Spleen (tissue), 11 donors: ENCODE results near the gene NDUFA11. TPM values are rescaled to one million over a fixed set of nuclear protein-coding genes. Genes with fewer than 3 reads are reported as not detected.
"Not testable (repeated sequence)": the region's sequence is repeated elsewhere in the genome, so short reads cannot be mapped to it uniquely, and the experiment has no call there.

Experiments
- DNase-seq: peaks from one replicate; pipeline ENCODE4 v3.0.0-alpha.2; 2020
- H3K27ac ChIP-seq, 8 donors: fragments of 200-600 bp; sonication (generic) in 7 of 8; 1 replicate in 4 of 8; 2 replicates in 4 of 8; pipeline versions ENCODE4 v1.5.0 to v1.8.0; 2016 to 2021; ENCODE audit warnings: inconsistent platforms in 4 of 8, mild to moderate bottlenecking in 4 of 8, moderate library complexity in 1 of 8
- H3K27me3 ChIP-seq, 7 donors: fragments of 200-600 bp; sonication (generic) in 6 of 7; replicated peaks in 1 of 7; 1 replicate in 4 of 7; 2 replicates in 3 of 7; pipeline versions ENCODE4 v1.5.0 to v1.8.0; 2016 to 2021; ENCODE audit warnings: inconsistent platforms in 3 of 7, mild to moderate bottlenecking in 1 of 7
- H3K36me3 ChIP-seq, 6 donors: fragments of 200-600 bp; sonication (generic) in 5 of 6; 1 replicate in 4 of 6; 2 replicates in 2 of 6; pipeline versions ENCODE4 v1.5.0 to v1.8.0; 2016 to 2021; ENCODE audit warnings: inconsistent platforms in 2 of 6
- H3K4me1 ChIP-seq, 6 donors: fragments of 200-600 bp; sonication (generic) in 5 of 6; 1 replicate in 3 of 6; 2 replicates in 3 of 6; pipeline versions ENCODE4 v1.5.0 to v1.8.0; 2016 to 2021; ENCODE audit warnings: inconsistent platforms in 3 of 6
- H3K4me3 ChIP-seq, 8 donors: fragments of 200-600 bp; sonication (generic) in 7 of 8; 1 replicate in 4 of 8; 2 replicates in 4 of 8; pipeline versions ENCODE4 v1.5.0 to v1.8.0; 2016 to 2021; ENCODE audit warnings: inconsistent platforms in 4 of 8, mild to moderate bottlenecking in 4 of 8, moderate library complexity in 2 of 8
- H3K9me3 ChIP-seq, 8 donors: fragments of 200-600 bp; sonication (generic) in 7 of 8; 1 replicate in 4 of 8; 2 replicates in 4 of 8; pipeline versions ENCODE4 v1.5.0 to v1.8.0; 2016 to 2021; ENCODE audit warnings: inconsistent platforms in 4 of 8
- POLR2A ChIP-seq, 3 donors: fragments of 450-650 bp; IDR thresholded peaks; one replicate each; pipeline ENCODE4 v1.5.1; 2017; ENCODE audit warnings: antibody characterized with exemption in 3 of 3, mild to moderate bottlenecking in 1 of 3
- POLR2AphosphoS5 ChIP-seq, 3 donors: sonication (generic); formaldehyde crosslinking; IDR thresholded peaks; one replicate each; pipeline ENCODE4 v1.5.1; 2017; ENCODE audit warnings: antibody characterized with exemption in 3 of 3
- WGBS, 5 donors: extraction: QIAGEN DNeasy Blood & Tissue Kit in 3 of 5; methylation state at CpG; one replicate each; pipeline versions ENCODE4 v1.1.5 to v1.1.7; 2013 to 2018; 5-methylcytosine and 5-hydroxymethylcytosine counted together
- intact Hi-C: fragments of 100-400 bp; cut with DNase I; formaldehyde crosslinking; loops from one replicate; pipeline ENCODE4 v1.15.0; 2023; ENCODE audit warnings: low total_unique reads
- polyA plus RNA-seq, 3 donors: library from polyadenylated mRNA; stranded (reverse); fragments of 200-250 nt; gene quantifications; one replicate each; pipeline ENCODE4 v1.2.1, GENCODE V29; 2013
- total RNA-seq, 7 donors: library from RNA; depleted of rRNA in 3 of 7; stranded (reverse); fragments of >200 nt in 3 of 7; fragmentation: NEBNext Ultra II Directional in 4 of 7; extraction: Animal tissue kit (Norgen Biotek cat#: 25700) in 4 of 7; gene quantifications; one replicate each; pipeline versions ENCODE4 v1.1.0 to v1.2.1, GENCODE V29; 2016 to 2021
- TF ChIP-seq, protein P1 (sequence below), 11 experiments: fragments of 200-600 bp in 7 of 11; fragments of 450-650 bp in 4 of 11; sonication (generic) in 4 of 11; IDR thresholded peaks in 8 of 11; conservative IDR thresholded peaks in 3 of 11; 1 replicate in 7 of 11; 2 replicates in 4 of 11; pipeline versions ENCODE4 v1.4.0 to v1.8.0; 2016 to 2021; ENCODE audit warnings: antibody characterized with exemption in 11 of 11, inconsistent platforms in 4 of 11, mild to moderate bottlenecking in 1 of 11
- donor health status: healthy with polysubstance abuse.
- donor health status: DM: no; HTN: no; CAD: no; lungs with moderate emphysema.
- donor health status: DM: no; HTN: no; CAD: no.
- donor health status: Bipolar disorder and iron deficiency.
- donor health status: healthy.
- donor health status: DM: no; HTN: no; CAD: no.
- donor health status: DM: yes; HTN: yes; CAD: no.

The NDUFA11 gene
- total and polyA plus RNA-seq, 10 donors: 83.8 to 377 (median 123) TPM

DNA sequence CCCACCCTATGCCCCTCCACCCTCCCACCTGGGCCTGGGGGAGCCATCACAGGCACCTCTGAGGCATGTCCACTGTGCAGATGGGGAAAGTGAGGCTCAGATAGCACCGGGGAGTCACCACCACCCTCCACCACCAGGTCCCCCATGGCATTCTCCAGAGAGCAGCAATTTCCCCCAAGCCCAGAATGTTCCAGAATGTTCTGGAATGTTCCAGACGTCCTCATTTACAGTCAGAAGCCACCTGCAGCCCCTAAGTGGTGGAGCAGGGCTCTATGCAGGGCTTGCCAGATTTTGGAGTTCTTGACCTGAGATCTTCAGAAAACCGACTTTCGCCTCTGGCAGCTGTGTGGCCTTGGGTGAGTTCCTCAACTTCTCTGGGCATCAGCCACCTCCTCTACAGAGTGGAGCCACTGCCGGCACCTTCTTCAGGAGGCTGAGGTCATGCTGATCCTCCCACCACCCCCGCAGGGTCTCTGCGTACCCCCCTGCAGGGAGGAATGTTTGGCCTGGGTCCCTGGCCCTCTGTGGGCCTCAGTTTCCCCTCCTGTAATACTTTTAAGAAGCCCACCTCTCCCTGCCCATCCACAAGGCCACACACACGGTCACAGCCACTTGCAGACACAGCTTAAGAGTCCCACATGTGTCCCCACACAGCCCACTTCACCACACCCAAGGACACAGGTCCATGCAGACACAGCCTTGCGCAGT, 39.4 kb downstream of the NDUFA11 start:
- WGBS, 5 donors: 76 to 86% (median 84%) methylated on average over 8 to 9 of the region's 9 CpGs
- Histone ChIP-seq H3K27me3 (peaks cover 0 to 28% (median 0%) of the 10 kb centered on the region in 7 donors), H3K36me3 (no peaks in the 10 kb centered on the region), H3K27ac (no peak overlapping the region), H3K9me3 (no peaks in the 10 kb centered on the region), H3K4me3 (no peak overlapping the region), H3K4me1 (no peaks in the 10 kb centered on the region)
- DNase-seq: no peak
- TF ChIP-seq, protein P1, sequence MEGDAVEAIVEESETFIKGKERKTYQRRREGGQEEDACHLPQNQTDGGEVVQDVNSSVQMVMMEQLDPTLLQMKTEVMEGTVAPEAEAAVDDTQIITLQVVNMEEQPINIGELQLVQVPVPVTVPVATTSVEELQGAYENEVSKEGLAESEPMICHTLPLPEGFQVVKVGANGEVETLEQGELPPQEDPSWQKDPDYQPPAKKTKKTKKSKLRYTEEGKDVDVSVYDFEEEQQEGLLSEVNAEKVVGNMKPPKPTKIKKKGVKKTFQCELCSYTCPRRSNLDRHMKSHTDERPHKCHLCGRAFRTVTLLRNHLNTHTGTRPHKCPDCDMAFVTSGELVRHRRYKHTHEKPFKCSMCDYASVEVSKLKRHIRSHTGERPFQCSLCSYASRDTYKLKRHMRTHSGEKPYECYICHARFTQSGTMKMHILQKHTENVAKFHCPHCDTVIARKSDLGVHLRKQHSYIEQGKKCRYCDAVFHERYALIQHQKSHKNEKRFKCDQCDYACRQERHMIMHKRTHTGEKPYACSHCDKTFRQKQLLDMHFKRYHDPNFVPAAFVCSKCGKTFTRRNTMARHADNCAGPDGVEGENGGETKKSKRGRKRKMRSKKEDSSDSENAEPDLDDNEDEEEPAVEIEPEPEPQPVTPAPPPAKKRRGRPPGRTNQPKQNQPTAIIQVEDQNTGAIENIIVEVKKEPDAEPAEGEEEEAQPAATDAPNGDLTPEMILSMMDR (IDR thresholded peaks at IDR 0.05 in 8 of 11, conservative IDR thresholded peaks at IDR 0.05 in 3 of 11): no peak
- TF ChIP-seq POLR2A (IDR thresholded peaks at IDR 0.05): no peak
- no peak for TF ChIP-seq POLR2AphosphoS5 (IDR thresholded peaks at IDR 0.05)
- intact Hi-C loops: no loop called here

DNA sequence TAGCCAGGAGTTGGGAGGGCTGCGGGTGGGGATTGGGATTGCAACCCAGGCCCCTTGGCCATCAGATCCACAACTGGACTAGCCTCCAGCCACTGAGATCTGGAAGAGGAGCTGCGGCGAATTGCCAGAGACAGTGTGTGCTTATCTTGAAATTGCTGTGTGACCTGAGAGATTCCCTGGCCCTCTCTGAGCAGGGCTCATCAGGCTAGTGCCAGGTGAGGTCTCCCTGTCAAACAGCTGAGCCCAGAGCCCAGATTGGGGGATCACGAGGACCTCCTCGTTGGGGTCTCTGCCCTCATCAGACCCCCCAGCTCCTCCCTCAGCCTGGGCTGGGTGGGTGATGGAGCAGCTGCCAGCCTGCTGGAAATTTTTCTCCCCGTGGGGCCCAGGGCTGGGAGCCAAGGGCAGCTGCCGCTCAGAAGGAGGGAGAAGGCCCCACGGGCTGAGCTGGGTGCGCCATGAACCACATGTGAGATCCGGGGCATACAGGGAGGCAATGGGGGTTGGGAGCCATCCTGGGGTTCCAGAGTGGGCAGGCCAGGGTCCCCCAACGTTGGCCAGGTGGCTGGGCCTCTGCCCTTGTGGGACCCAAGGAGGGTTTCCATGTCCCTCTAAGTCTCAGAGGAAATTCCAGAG, 40.4 kb downstream of the NDUFA11 start:
- WGBS, 5 donors: 72 to 85% (median 77%) methylated on average over 8 to 11 of the region's 11 CpGs

DNA sequence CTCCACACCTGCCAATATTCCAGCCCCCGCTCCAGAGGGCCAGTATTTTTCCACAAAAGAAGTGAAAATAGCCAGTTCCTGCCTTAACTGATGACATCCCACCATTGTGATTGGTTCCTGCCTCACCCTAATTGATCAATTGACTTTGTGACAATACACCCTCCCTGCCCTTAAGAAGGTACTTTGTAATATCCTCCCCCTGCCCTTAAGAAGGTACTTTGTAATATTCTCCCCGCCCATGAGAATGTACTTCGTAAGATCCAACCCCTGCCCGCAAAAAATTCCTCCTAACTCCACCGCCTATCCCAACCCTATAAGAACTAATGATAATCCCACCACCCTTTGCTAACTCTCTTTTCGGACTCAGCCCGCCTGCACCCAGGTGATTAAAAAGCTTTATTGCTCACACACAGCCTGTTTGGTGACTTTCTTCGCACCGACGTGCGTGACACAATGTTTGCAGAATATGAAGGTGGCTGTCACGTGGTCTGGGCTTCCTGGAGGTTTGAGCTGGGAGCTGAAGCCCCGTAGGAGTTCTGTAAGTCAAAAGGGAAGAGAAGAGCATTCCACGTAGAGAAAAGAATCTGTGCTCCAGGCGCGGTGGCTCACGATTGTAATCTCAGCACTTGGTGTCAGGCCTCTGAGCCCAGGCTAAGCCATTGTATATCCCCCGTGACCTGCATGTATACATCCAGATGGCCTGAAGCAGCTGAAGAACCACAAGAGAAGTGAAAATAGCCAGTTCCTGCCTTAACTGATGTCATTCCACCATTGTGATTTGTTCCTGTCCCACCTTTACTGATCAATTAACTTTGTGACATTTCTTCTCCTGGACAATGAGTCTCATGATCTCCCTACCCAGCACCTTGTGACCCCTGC, 46.1 kb downstream of the NDUFA11 start:
- DNase-seq: no peak
- no peak for TF ChIP-seq POLR2A (IDR thresholded peaks at IDR 0.05)
- no peak for TF ChIP-seq POLR2AphosphoS5 (IDR thresholded peaks at IDR 0.05)
- TF ChIP-seq, protein P1 (IDR thresholded peaks at IDR 0.05 in 8 of 11, conservative IDR thresholded peaks at IDR 0.05 in 3 of 11): no peak
- Histone ChIP-seq H3K27ac (no peak overlapping the region), H3K36me3 (no peaks in the 10 kb centered on the region), H3K27me3 (peaks cover 0 to 11% (median 0%) of the 10 kb centered on the region in 7 donors), H3K4me1 (no peaks in the 10 kb centered on the region), H3K9me3 (no peaks in the 10 kb centered on the region), H3K4me3 (no peak overlapping the region)
- WGBS, 5 donors: 85 to 90% (median 87%) methylated on average over 18 of the region's 18 CpGs
- intact Hi-C loops: no loop called here

More for the DNA sequence above, 40.4 kb downstream of the NDUFA11 start:
- TF ChIP-seq POLR2AphosphoS5 (IDR thresholded peaks at IDR 0.05): no peak
- TF ChIP-seq, protein P1 (IDR thresholded peaks at IDR 0.05 in 8 of 11, conservative IDR thresholded peaks at IDR 0.05 in 3 of 11): no peak
- TF ChIP-seq POLR2A (IDR thresholded peaks at IDR 0.05): no peak
- Histone ChIP-seq H3K36me3 (no peaks in the 10 kb centered on the region), H3K27me3 (peaks cover 0 to 28% (median 0%) of the 10 kb centered on the region in 7 donors), H3K4me3 (no peak overlapping the region), H3K27ac (no peak overlapping the region), H3K4me1 (no peaks in the 10 kb centered on the region), H3K9me3 (no peaks in the 10 kb centered on the region)
- intact Hi-C loops: no loop called here
- DNase-seq: no peak

DNA sequence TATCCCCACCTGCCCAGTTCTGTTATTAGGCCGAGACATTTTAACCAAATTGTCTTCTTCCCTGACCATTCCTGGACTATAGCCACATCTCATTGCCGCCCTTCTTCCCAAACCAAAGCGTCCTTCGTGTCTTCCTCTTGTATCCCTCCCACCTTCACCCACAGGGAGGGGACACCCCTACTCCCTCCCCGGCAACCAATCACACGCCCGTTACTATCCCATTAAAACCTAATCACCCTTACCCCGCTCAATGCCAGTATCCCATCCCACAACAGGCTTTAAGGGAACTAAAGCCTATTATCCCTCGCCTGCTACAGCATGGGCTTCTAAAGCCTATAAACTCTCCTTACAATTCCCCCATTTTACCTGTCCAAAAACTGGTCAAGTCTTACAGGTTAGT, 48.4 kb downstream of the NDUFA11 start:
- WGBS, 5 donors: 81 to 92% (median 86%) methylated on average over 9 of the region's 9 CpGs
- H3K36me3 ChIP-seq, DNase-seq, intact Hi-C loops, H3K4me3 ChIP-seq, H3K4me1 ChIP-seq, H3K27ac ChIP-seq, H3K9me3 ChIP-seq: not testable (repeated sequence)
- H3K27me3 ChIP-seq: peaks cover 0 to 11% (median 0%) of the 10 kb centered on the region in 7 donors

DNA sequence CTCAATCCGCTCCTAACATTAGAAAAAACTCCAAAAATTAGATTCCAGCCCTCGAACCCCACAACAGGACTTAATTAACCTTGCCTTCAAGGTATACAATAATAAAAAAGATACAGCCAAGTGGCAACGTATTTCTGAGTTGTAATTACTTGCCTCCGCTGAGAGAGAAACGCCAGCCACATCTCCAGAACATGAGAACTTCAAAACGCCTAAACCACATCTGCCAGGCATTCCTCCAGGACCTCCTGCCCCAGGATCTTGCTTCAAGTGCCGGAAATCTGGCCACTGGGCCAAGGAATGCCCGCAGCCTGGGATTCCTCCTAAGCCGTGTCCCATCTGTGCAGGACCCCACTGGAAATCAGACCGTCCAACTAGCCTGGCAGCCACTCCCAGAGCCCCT, 49.5 kb downstream of the NDUFA11 start:
- H3K4me3 ChIP-seq, DNase-seq, H3K36me3 ChIP-seq, H3K27ac ChIP-seq, H3K4me1 ChIP-seq, intact Hi-C loops, H3K9me3 ChIP-seq: not testable (repeated sequence)
- 63 to 86% (median 79%) methylated on average over 9 to 10 of the region's 10 CpGs for WGBS, 5 donors
- peaks cover 0 to 11% (median 0%) of the 10 kb centered on the region in 7 donors for H3K27me3 ChIP-seq
